ES-I3 (cell line): Measurements from ENCODE around the gene MAGEA9B.
"Not testable (repeated sequence)": the region's sequence is repeated elsewhere in the genome, so short reads cannot be mapped to it uniquely, and the experiment has no call there.

Experiments
- H3K36me3 ChIP-seq: 2 replicates; pipeline ENCODE4 v1.6.1; 2013; ENCODE audit warnings: mild to moderate bottlenecking, low read length, control low read depth, moderate library complexity; ENCODE audit not compliant: insufficient read depth
- H3K4me1 ChIP-seq: 2 replicates; pipeline ENCODE4 v1.6.1; 2013; ENCODE audit warnings: mild to moderate bottlenecking, control low read depth, low read length; ENCODE audit not compliant: insufficient read depth
- H3K9ac ChIP-seq: 2 replicates; pipeline ENCODE4 v1.6.1; 2013; ENCODE audit warnings: low read depth, mild to moderate bottlenecking, low read length, moderate library complexity
- H3K9me3 ChIP-seq: 2 replicates; pipeline ENCODE4 v1.6.1; 2013; ENCODE audit warnings: mild to moderate bottlenecking, low read length, moderate library complexity; ENCODE audit not compliant: control insufficient read depth, insufficient read depth

Gene MAGEA9B

DNA sequence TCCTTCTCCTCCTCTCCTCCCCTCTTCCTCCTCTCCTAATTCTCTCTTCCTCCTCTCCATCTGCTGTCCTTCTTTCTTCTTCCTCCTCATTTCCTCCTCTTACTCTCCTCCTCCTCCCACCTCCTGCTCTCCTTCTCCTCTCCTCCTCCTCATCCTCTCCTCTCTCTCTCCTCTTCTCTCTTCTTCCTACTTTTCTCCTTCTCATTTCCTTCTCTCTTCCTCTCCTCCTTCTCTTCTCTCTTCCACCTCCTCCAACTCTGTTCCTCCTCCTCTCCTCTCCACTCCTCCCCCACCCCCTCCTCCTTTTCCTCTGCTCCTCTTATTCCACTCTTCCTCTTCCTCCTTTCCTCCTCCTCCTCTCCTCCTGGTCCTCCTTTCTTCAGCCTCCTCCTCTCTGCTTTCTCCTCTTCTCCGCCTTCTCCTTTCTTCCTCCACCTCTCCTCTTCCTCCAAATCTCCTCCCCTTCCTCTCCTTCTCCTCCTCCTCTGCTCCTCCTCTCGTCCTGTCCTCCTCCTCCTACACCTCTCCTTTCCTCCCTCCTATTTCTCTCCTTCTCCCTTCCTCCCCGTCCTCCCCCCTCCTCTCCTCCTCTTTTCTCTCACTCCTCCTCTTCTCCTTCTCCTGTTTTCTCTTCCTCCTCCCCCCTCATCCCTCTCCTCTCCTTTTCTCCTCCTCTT is 52.2 kb downstream of the MAGEA9B start:
- H3K9ac ChIP-seq, H3K4me1 ChIP-seq, H3K36me3 ChIP-seq, H3K9me3 ChIP-seq: not testable (repeated sequence)

DNA sequence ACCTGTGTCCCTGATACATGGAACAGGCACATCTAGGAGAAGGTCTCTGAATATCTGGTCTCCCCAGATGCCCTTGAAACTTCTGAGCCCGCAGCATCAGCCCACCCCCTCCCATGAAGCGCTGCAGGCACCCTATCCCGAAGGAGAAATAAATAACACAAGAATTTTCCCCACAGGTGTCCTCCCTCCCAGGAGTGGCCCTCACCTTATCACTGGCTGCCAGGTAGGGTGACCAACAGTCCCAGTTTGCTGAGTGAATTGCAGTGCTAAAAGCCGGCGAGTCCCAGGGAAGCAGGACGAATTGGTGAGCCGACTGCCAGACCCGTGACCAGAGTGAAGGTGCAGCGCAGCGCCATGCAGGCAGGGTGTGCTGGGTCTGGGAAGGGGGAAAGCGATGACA is 53.3 kb downstream of the MAGEA9B start:
- not testable (repeated sequence) for H3K4me1 ChIP-seq, H3K9me3 ChIP-seq, H3K36me3 ChIP-seq, H3K9ac ChIP-seq

- not testable (repeated sequence) for H3K9me3 ChIP-seq, H3K9ac ChIP-seq, H3K4me1 ChIP-seq, H3K36me3 ChIP-seq
Observed at GRCh38 chrX:149532868-149533267, 54.4 kb downstream of the MAGEA9B start.
